MCF 10A (cell line): ENCODE results near the gene PKP4. TPM values are rescaled to one million over a fixed set of nuclear protein-coding genes. Genes with fewer than 3 reads are reported as not detected.

Experiments
- BruUV-seq: library from RNA; stranded (reverse); fragments of 400-500 nt; replicated peaks from 2 replicates; lab custom pipeline; 2021; lab: Mats Ljungman, UMichigan
- CTCF ChIA-PET: fragments of 300-600 bp; sonication (Branson Sonifier 250); formaldehyde crosslinking; extraction: SDS; loops from one replicate; lab custom pipeline; 2021; ENCODE audit warnings: antibody characterized with exemption, inconsistent platforms; lab: Yijun Ruan, JAX
- POLR2A ChIA-PET: fragments of 300-600, 350-650 bp; sonication (Branson Sonifier 250); formaldehyde crosslinking; extraction: SDS; loops from one replicate; lab custom pipeline; 2020; ENCODE audit warnings: antibody characterized with exemption, inconsistent platforms; lab: Yijun Ruan, JAX
- DNase-seq: peaks from one replicate; pipeline ENCODE4 v3.0.0-alpha.2; 2018; ENCODE audit not compliant: unreplicated experiment
- H3K27ac Mint-ChIP-seq: one replicate; pipeline ENCODE4 v1.8.0; 2022; ENCODE audit warnings: mild to moderate bottlenecking, low read depth, mixed read lengths; ENCODE audit not compliant: unreplicated experiment
- H3K27me3 Mint-ChIP-seq: one replicate; pipeline ENCODE4 v1.8.0; 2022; ENCODE audit warnings: mixed read lengths; ENCODE audit not compliant: insufficient read depth, unreplicated experiment
- H3K36me3 Mint-ChIP-seq: one replicate; pipeline ENCODE4 v1.8.0; 2022; ENCODE audit warnings: mild to moderate bottlenecking, moderate library complexity, mixed read lengths; ENCODE audit not compliant: insufficient read depth, unreplicated experiment
- H3K4me1 Mint-ChIP-seq: one replicate; pipeline ENCODE4 v1.8.0; 2022; ENCODE audit warnings: mixed read lengths; ENCODE audit not compliant: insufficient read depth, unreplicated experiment
- H3K4me3 Mint-ChIP-seq: one replicate; pipeline ENCODE4 v1.8.0; 2022; ENCODE audit warnings: mild to moderate bottlenecking, moderate library complexity, mixed read lengths; ENCODE audit not compliant: unreplicated experiment
- H3K9me3 Mint-ChIP-seq: one replicate; pipeline ENCODE4 v1.8.0; 2022; ENCODE audit warnings: mixed read lengths; ENCODE audit not compliant: unreplicated experiment
- intact Hi-C: fragments of 100-400 bp; cut with micrococcal nuclease; formaldehyde crosslinking; loops from 2 replicates; pipeline ENCODE4 v1.14.1; 2022
- total RNA-seq: library from RNA; stranded (reverse); gene quantifications from 2 replicates; pipeline ENCODE4 v1.2.3, GENCODE V29; 2022
- TF ChIP-seq, protein P1 (sequence below): fragments of 200-600 bp; IDR thresholded peaks from one replicate; pipeline ENCODE4 v1.8.0; 2022; ENCODE audit warnings: antibody characterized with exemption, mild to moderate bottlenecking; ENCODE audit not compliant: unreplicated experiment

PKP4 gene
- total RNA-seq, 1 experiment from 2014 or later = 63.7 TPM

DNA sequence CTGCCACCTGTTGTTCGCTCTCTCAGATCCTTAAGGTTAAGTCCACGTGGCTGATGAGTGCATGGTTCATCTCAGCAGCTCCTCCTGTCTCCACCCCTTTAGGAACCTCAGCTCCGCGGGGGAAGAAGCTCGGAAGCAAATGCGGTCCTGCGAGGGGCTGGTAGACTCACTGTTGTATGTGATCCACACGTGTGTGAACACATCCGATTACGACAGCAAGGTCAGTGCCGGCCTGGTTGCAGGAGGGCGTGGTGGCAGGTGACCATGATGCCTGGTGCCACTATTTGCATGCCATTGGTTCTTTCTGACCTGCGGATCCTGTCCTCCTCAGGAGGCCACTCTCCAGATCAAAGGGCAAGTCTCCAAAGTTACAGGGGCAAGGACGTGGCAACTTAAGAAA lies 204.5 kb downstream of the PKP4 start:
- DNase-seq = no peak
- Mint-ChIP-seq H3K4me1 (no peaks in the 10 kb centered on the region), H3K9me3 (no peaks in the 10 kb centered on the region), H3K36me3 (peaks cover 15% of the 10 kb centered on the region), H3K4me3 (no peak overlapping the region), H3K27ac (no peak overlapping the region), H3K27me3 (no peaks in the 10 kb centered on the region)
- BruUV-seq = no TSS peak
- TF ChIP-seq, protein P1, sequence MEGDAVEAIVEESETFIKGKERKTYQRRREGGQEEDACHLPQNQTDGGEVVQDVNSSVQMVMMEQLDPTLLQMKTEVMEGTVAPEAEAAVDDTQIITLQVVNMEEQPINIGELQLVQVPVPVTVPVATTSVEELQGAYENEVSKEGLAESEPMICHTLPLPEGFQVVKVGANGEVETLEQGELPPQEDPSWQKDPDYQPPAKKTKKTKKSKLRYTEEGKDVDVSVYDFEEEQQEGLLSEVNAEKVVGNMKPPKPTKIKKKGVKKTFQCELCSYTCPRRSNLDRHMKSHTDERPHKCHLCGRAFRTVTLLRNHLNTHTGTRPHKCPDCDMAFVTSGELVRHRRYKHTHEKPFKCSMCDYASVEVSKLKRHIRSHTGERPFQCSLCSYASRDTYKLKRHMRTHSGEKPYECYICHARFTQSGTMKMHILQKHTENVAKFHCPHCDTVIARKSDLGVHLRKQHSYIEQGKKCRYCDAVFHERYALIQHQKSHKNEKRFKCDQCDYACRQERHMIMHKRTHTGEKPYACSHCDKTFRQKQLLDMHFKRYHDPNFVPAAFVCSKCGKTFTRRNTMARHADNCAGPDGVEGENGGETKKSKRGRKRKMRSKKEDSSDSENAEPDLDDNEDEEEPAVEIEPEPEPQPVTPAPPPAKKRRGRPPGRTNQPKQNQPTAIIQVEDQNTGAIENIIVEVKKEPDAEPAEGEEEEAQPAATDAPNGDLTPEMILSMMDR = no peak
- CTCF ChIA-PET = interaction anchor here (0.6 to 1.0 kb wide), 2 partner anchors 92 to 637 kb away, joined by 3 to 4 read pairs; no protein-coding TSS in a partner anchor
- POLR2A ChIA-PET = no interaction called here
- intact Hi-C loops = no loop called here

DNA sequence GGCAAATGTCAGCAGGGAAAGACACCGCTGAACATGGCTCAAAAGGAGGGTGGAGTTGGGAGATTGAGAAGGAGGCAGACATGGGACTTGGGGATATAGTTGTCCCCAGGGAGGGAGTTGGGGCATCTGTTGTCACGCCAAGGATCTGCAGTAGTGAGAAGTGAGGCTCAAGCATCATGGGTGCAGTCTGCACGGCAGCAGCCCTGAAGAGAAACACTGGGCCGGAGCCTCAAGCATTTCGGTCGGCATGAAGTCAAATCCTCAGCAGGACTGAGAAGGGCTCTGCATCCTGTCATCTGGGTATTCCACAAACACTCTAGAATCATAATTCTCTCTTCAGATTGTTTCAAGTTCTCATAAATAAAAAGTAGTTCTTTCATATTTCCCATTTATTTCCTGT lies 205.7 kb downstream of the PKP4 start:
- POLR2A ChIA-PET = interaction anchor here (1.0 kb wide), 1 partner anchor 15 kb away, joined by 3 read pairs; no protein-coding TSS in a partner anchor
- no peak overlapping the region for H3K4me3 Mint-ChIP-seq
- no peak overlapping the region for H3K27ac Mint-ChIP-seq
- DNase-seq = no peak
- CTCF ChIA-PET = no interaction called here
- intact Hi-C loops = no loop called here
- H3K36me3 Mint-ChIP-seq = peaks cover 25% of the 10 kb centered on the region
- H3K9me3 Mint-ChIP-seq = no peaks in the 10 kb centered on the region
- H3K27me3 Mint-ChIP-seq = no peaks in the 10 kb centered on the region
- no peaks in the 10 kb centered on the region for H3K4me1 Mint-ChIP-seq
- no TSS peak for BruUV-seq
- TF ChIP-seq, protein P1 = no peak

DNA sequence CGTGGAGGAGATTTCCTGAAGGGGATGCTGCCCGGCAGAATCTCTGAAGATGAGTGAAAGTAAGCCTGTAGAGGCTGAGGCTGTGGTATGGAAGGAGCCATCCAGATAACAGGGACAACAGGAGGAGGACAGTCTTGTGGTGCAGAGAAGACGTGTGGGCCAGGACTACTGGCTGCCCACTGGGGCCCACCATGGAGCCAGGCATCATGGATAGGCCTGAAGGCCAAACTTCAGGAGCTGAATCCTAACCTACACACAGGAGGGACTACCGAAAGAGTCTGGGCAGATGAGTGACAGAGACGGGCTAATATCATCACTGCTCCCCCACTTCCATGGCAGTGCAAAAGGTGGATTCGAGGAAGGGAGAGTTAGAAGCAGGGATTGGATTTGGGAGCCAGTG lies 207.0 kb downstream of the PKP4 start:
- Mint-ChIP-seq H3K27ac (no peak overlapping the region), H3K4me1 (no peaks in the 10 kb centered on the region), H3K27me3 (no peaks in the 10 kb centered on the region), H3K9me3 (no peaks in the 10 kb centered on the region), H3K4me3 (no peak overlapping the region), H3K36me3 (peaks cover 31% of the 10 kb centered on the region)
- BruUV-seq = no TSS peak
- POLR2A ChIA-PET = no interaction called here
- no peak for DNase-seq
- CTCF ChIA-PET = no interaction called here
- intact Hi-C loops = no loop called here
- TF ChIP-seq, protein P1 = no peak

DNA sequence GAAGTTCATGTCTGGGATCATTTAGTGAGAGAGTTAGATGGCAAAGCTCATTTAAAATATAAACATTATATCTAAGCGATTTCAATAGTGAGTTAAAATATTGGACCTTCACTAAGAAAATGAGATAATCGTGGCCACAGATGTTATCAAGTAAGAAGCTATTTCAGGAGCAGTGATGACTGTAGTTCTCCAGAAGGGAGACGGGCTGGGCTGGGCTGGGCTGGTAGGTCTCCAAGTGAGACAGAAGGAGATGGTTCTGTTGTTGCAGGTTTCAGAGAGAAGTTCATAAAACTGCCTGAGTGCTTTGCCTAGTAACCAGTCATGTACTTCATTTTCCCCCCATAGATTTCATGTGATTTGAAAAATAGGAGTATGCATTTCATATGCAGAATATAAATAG lies 208.2 kb downstream of the PKP4 start:
- CTCF ChIA-PET = interaction anchor here (0.8 kb wide), 1 partner anchor 9 kb away, joined by 3 read pairs; no protein-coding TSS in a partner anchor
- POLR2A ChIA-PET = interaction anchor here (0.8 kb wide), 1 partner anchor 12 kb away, joined by 4 read pairs; no protein-coding TSS in a partner anchor
- peaks cover 35% of the 10 kb centered on the region for H3K36me3 Mint-ChIP-seq
- no peak overlapping the region for H3K27ac Mint-ChIP-seq
- TF ChIP-seq, protein P1 = no peak
- intact Hi-C loops = no loop called here
- no peaks in the 10 kb centered on the region for H3K9me3 Mint-ChIP-seq
- no peaks in the 10 kb centered on the region for H3K27me3 Mint-ChIP-seq
- no peak overlapping the region for H3K4me3 Mint-ChIP-seq
- no peaks in the 10 kb centered on the region for H3K4me1 Mint-ChIP-seq
- no peak for DNase-seq
- no TSS peak for BruUV-seq
